HG03025 (cell line): ENCODE data around the gene ANKRD44.
A peak's percentile ranks its signal among the peaks of the same experiment; 100 is the strongest.

Experiments used
- ATAC-seq: cut with Tn5 transposase; IDR thresholded peaks from one replicate; pipeline ENCODE4 v1.9.1; 2021; ENCODE audit warnings: mild to moderate bottlenecking, moderate library complexity; ENCODE audit not compliant: unreplicated experiment, low FRiP score

ANKRD44 gene

GRCh38 chr2:197158591-197159550, 151.7 kb downstream of the ANKRD44 start:
- ATAC-seq: no peak

- no peak for ATAC-seq
Observed at GRCh38 chr2:197157879-197158537, 152.6 kb downstream of the ANKRD44 start.

- no peak for ATAC-seq
Observed at GRCh38 chr2:197156771-197157170, 153.8 kb downstream of the ANKRD44 start.

GRCh38 chr2:197152451-197153228, 157.9 kb downstream of the ANKRD44 start:
- ATAC-seq: peak; percentile 92

GRCh38 chr2:197149546-197149945, 161.0 kb downstream of the ANKRD44 start:
- ATAC-seq: no peak

GRCh38 chr2:197148401-197148800, 162.2 kb downstream of the ANKRD44 start:
- no peak for ATAC-seq

GRCh38 chr2:197147942-197148341, 162.6 kb downstream of the ANKRD44 start:
- no peak for ATAC-seq

GRCh38 chr2:197146995-197147394, 163.6 kb downstream of the ANKRD44 start:
- ATAC-seq: no peak

- ATAC-seq: peak; percentile 98
Observed at GRCh38 chr2:197145471-197146056, 165.0 kb downstream of the ANKRD44 start.

- no peak for ATAC-seq
Observed at GRCh38 chr2:197144183-197144582, 166.4 kb downstream of the ANKRD44 start.

- ATAC-seq: no peak
Observed at GRCh38 chr2:197141702-197142473, 168.7 kb downstream of the ANKRD44 start.

- ATAC-seq: no peak
Observed at GRCh38 chr2:197140045-197140444, 170.5 kb downstream of the ANKRD44 start.

- ATAC-seq: no peak
Observed at GRCh38 chr2:197138506-197138905, 172.1 kb downstream of the ANKRD44 start.

- no peak for ATAC-seq
Observed at GRCh38 chr2:197137826-197138477, 172.6 kb downstream of the ANKRD44 start.

GRCh38 chr2:197137231-197137630, 173.3 kb downstream of the ANKRD44 start:
- no peak for ATAC-seq

- no peak for ATAC-seq
Observed at GRCh38 chr2:197136452-197136851, 174.1 kb downstream of the ANKRD44 start.

- ATAC-seq: no peak
Observed at GRCh38 chr2:197135806-197136205, 174.8 kb downstream of the ANKRD44 start.

- no peak for ATAC-seq
Observed at GRCh38 chr2:197134206-197134605, 176.4 kb downstream of the ANKRD44 start.

- ATAC-seq: peak; percentile 89
Observed at GRCh38 chr2:197131558-197131855, 179.1 kb downstream of the ANKRD44 start.
